Measurements from ENCODE around the gene GMDS.

GRCh38 chr6:1747003-1747402 is 498.4 kb downstream of the GMDS start:
- TF ChIP-seq CTCF (IDR thresholded peaks at IDR 0.05) (no peak), POLR2A (IDR thresholded peaks at IDR 0.05) (no peak)
